ENCODE results near the gene BRCA1. TPM values are rescaled to one million over a fixed set of nuclear protein-coding genes. Genes with fewer than 3 reads are reported as not detected.
"Not testable (repeated sequence)": the region's sequence is repeated elsewhere in the genome, so short reads cannot be mapped to it uniquely, and the experiment has no call there.

BRCA1 gene
- 10 to 100 TPM in 1 of 4 donors, 1 to 10 TPM in 3; 4.3 to 10.9 (median 8.0) TPM for total RNA-seq
- polyA plus RNA-seq: 2.7 TPM
- long read RNA-seq, donor 1, full-length matches to known transcripts: 1 of 7 reads
- long read RNA-seq, donor 1, partial matches to known transcripts: 2 of 7 reads
- long read RNA-seq, donor 1, other reads (novel, unspliced or antisense): 4 of 7 reads
- long read RNA-seq, donor 2, partial matches to known transcripts: 1 of 3 reads
- long read RNA-seq, donor 2, other reads (novel, unspliced or antisense): 2 of 3 reads
- long read RNA-seq, donor 3, full-length matches to known transcripts: 7 of 16 reads
- long read RNA-seq, donor 3, partial matches to known transcripts: 4 of 16 reads
- long read RNA-seq, donor 3, other reads (novel, unspliced or antisense): 5 of 16 reads
- long read RNA-seq, donor 4, partial matches to known transcripts: 3 of 5 reads
- long read RNA-seq, donor 4, other reads (novel, unspliced or antisense): 2 of 5 reads

- DNase-seq (peak; percentile 91 to 96 (median 93)), ATAC-seq (peak; percentile 99 to 100)
- Histone ChIP-seq H3K27me3 (ENCODE audit: control insufficient read depth, insufficient read depth) (no peaks in the 10 kb centered on the region), H3K4me1 (ENCODE audit: control insufficient read depth, insufficient read depth, low read length) (no peaks in the 10 kb centered on the region), H3K27ac (ENCODE audit: low read length) (peak within 1 kb of the TSS; percentile 94), H3K4me3 (ENCODE audit: low read length) (peak within 1 kb of the TSS; percentile 78), H3K9me3 (ENCODE audit: control insufficient read depth, low read length) (no peaks in the 10 kb centered on the region)
- WGBS: 3% methylated on average over 38 of the region's 38 CpGs
- intact Hi-C loops (cut with DNase I): loop anchor here in 2 of 4 donors (10.0 kb wide), 1 partner anchor 101 kb away; the partner anchor contains the start of genes RND2 (in 2 of the 2) and VAT1 (in 2 of the 2)
Measured at GRCh38 chr17:43125133-43125966, at the start of gene BRCA1. TSS of gene BRCA1 (minus strand) at chr17:43125364. CDS start at chr17:43124096, 1,268 bp downstream.

DNA sequence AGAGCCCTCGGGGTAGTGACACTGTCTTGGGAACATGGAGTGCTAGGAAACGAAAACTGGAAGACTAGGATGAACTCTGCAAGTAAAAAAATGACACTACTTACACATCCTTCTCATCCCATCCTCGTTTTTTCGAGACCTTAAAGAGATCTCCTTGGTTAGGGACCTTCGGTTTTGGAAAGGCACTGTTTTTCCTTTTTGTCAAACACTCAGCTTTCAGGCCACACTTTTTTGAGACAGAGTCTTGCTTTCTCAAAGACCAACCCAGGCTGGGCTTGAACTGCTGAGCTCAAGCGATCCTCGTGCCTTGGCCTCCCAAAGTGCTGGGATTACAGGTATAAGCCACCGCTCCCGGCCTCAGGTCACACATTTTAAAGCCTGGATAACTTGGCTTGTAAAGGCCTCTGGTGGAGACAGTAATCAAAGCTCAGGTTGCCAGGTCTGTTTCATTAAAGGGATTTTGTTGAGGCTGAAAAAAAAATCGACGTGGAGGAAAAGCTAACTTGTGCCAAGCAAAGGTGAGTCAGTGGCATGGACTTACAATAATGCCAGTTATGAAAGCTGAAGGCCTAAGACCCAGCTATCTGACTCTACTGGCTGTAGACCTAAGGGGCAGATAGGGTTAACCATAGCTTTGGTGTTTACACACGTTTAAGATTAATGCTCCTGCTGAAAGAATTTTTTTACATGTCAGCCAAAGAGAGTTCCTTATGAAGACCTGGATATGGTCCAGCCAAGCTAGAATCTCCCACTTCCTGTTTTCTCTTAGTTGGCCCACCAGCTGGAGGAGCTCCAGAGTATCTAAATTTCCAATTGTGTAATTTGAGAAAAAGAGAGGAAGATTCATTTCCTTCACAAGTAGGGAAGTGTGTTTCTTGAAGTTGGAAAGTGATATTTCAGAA lies 46.7 kb upstream of the BRCA1 start:
- ATAC-seq: no peak
- Histone ChIP-seq H3K27ac (ENCODE audit: low read length) (peak overlapping the region; percentile 100), H3K4me1 (ENCODE audit: control insufficient read depth, insufficient read depth, low read length) (no peaks in the 10 kb centered on the region), H3K9me3 (ENCODE audit: control insufficient read depth, low read length) (no peaks in the 10 kb centered on the region), H3K4me3 (ENCODE audit: low read length) (peak overlapping the region; percentile 91), H3K27me3 (ENCODE audit: control insufficient read depth, insufficient read depth) (no peaks in the 10 kb centered on the region)
- intact Hi-C loops (cut with DNase I): loop anchor here in 1 of 4 donors (10.0 kb wide), 1 partner anchor 147 kb away; the partner anchor contains the start of genes RND2 and VAT1
- DNase-seq: peak in 2 of 3 donors; percentile 33 to 60
- WGBS: 9% methylated on average over 12 of the region's 12 CpGs

DNA sequence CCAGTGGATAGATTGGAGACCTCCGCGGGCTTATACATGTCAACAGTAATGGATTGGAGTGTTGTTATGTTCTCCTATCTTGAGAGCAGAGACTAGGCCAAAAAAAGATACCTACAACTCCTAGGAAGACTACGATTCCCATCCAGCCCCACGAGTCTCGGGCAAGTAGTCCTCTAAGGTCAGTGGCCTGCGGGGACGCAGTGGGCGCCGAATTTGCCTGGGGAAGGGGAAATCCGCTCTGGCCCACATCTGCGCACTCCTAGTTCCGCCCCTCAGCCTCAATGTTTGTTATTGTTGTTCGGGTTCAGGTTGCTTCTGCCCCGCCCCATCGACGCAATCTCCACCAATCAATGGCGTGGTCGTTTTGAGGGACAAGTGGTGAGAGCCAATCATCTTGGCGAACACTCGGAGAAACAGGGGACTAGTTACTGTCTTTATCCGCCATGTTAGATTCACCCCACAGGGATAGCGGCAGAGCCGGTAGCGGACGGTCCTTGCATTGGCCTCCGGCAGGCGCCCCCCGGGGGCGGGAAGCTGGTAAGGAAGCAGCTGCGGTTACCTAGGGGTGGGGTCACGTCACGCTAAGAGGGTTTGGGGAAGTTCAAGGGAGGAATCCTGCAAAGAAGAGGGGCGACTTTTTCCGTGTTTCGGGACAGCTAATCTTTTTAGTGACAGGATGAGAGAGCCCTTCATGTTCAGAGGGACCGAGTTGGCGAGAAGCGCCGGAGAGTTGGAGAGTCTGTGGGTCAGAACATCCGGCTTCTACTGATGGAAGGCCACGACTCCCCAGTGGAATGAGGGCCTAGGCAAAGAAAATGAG lies 45.8 kb upstream of the BRCA1 start, which contains the start of gene NBR1:
Gene NBR1 (plus strand): TSS at position 449 of the 820 bp plus-strand sequence. CDS start 4,586 bp downstream, outside the sequence.
- DNase-seq: peak; percentile 92 to 97 (median 96)
- Histone ChIP-seq H3K27ac (ENCODE audit: low read length) (peak within 1 kb of the TSS; percentile 100), H3K9me3 (ENCODE audit: control insufficient read depth, low read length) (no peaks in the 10 kb centered on the region), H3K27me3 (ENCODE audit: control insufficient read depth, insufficient read depth) (no peaks in the 10 kb centered on the region), H3K4me1 (ENCODE audit: control insufficient read depth, insufficient read depth, low read length) (no peaks in the 10 kb centered on the region), H3K4me3 (ENCODE audit: low read length) (peak within 1 kb of the TSS; percentile 91)
- WGBS: under 1% methylated on average over 41 of the region's 41 CpGs
- peak; percentile 94 to 95 for ATAC-seq
- intact Hi-C loops (cut with DNase I): loop anchor here in 1 of 4 donors (10.0 kb wide), 1 partner anchor 146 kb away; the partner anchor contains the start of genes RND2 and VAT1

DNA sequence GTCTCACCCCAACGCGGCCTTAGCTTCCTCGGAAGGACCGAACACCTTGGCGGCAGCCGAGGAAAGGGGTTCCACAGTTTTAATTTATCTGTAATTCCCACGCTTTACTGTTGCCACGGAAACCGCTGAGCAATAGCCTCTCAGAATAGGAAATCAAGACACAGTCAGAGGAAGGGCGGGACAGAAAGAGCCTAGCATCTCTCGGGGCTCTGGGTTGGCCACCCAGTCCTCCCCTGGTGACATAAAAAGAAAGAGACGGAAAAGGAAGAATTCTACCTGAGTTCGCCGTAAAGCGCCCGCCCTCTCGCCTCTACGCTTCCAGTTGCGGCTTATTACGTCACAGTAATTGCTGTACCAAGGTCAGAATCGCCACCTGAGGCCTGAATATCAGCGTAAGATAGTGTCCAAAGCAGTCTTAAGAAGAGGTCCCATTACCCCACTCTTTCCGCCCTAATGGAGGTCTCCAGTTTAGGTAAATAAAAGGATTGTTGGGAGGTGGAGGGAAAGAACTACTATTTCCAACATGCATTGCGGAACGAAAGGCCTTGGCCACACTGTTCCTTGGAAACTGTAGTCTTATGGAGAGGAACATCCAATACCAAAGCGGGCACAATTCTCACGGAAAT lies 45.1 kb upstream of the BRCA1 start:
- Histone ChIP-seq H3K4me3 (ENCODE audit: low read length) (peak overlapping the region; percentile 91), H3K4me1 (ENCODE audit: control insufficient read depth, insufficient read depth, low read length) (no peaks in the 10 kb centered on the region), H3K9me3 (ENCODE audit: control insufficient read depth, low read length) (no peaks in the 10 kb centered on the region), H3K27me3 (ENCODE audit: control insufficient read depth, insufficient read depth) (no peaks in the 10 kb centered on the region), H3K27ac (ENCODE audit: low read length) (peak overlapping the region; percentile 100)
- peak; percentile 94 to 95 for ATAC-seq
- WGBS: under 1% methylated on average over 27 of the region's 27 CpGs
- intact Hi-C loops (cut with DNase I): loop anchor here in 1 of 4 donors (10.0 kb wide), 1 partner anchor 145 kb away; the partner anchor contains the start of genes RND2 and VAT1
- DNase-seq: peak; percentile 88 to 95 (median 92)

- H3K4me1 ChIP-seq (ENCODE audit: control insufficient read depth, insufficient read depth, low read length): no peaks in the 10 kb centered on the region
- DNase-seq (peak; percentile 34 to 67 (median 65)), ATAC-seq (peak; percentile 42 to 57)
- WGBS: 1% methylated on average over 29 of the region's 29 CpGs
- no peaks in the 10 kb centered on the region for H3K27me3 ChIP-seq (ENCODE audit: control insufficient read depth, insufficient read depth)
- peak overlapping the region; percentile 100 for H3K27ac ChIP-seq (ENCODE audit: low read length)
- no peaks in the 10 kb centered on the region for H3K9me3 ChIP-seq (ENCODE audit: control insufficient read depth, low read length)
- peak overlapping the region; percentile 91 for H3K4me3 ChIP-seq (ENCODE audit: low read length)
- intact Hi-C loops (cut with DNase I): loop anchor here in 1 of 4 donors (10.0 kb wide), 1 partner anchor 145 kb away; the partner anchor contains the start of genes RND2 and VAT1
Measured at GRCh38 chr17:43169561-43170139, 44.5 kb upstream of the BRCA1 start.

GRCh38 chr17:43165971-43166370 lies 40.8 kb upstream of the BRCA1 start:
- DNase-seq; intact Hi-C loops (cut with DNase I): not testable (repeated sequence)

DNA sequence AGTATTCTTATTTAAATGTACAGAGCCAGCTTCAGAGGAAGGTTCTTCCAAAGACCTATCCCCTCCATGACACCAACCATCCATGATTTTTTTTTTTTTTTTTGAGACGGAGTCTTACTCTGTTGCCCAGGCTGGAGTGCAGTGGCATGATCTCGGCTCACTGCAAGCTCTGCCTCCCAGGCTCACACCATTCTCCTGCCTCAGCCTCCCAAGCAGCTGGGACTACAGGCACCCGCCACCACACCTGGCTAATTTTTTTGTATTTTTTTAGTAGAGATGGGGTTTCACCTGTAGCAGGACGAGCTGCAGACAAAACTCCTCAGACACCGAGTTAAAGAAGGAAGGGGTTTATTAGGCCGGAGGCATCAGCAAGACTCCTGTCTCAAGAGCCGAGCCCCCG lies 34.8 kb upstream of the BRCA1 start:
- DNase-seq; H3K27me3 ChIP-seq (ENCODE audit: control insufficient read depth, insufficient read depth); H3K4me3 ChIP-seq (ENCODE audit: low read length); H3K9me3 ChIP-seq (ENCODE audit: control insufficient read depth, low read length); ATAC-seq; H3K27ac ChIP-seq (ENCODE audit: low read length); H3K4me1 ChIP-seq (ENCODE audit: control insufficient read depth, insufficient read depth, low read length); intact Hi-C loops (cut with DNase I): not testable (repeated sequence)
- 97% methylated on average over 8 of the region's 8 CpGs for WGBS

More at GRCh38 chr17:43165971-43166370, 40.8 kb upstream of the BRCA1 start:
- not testable (repeated sequence) for H3K27ac ChIP-seq (ENCODE audit: low read length); H3K27me3 ChIP-seq (ENCODE audit: control insufficient read depth, insufficient read depth); ATAC-seq; H3K9me3 ChIP-seq (ENCODE audit: control insufficient read depth, low read length); H3K4me1 ChIP-seq (ENCODE audit: control insufficient read depth, insufficient read depth, low read length); H3K4me3 ChIP-seq (ENCODE audit: low read length)

GRCh38 chr17:43159232-43159631 lies 34.1 kb upstream of the BRCA1 start:
- H3K4me3 ChIP-seq (ENCODE audit: low read length); H3K4me1 ChIP-seq (ENCODE audit: control insufficient read depth, insufficient read depth, low read length); intact Hi-C loops (cut with DNase I); ATAC-seq; H3K27me3 ChIP-seq (ENCODE audit: control insufficient read depth, insufficient read depth); H3K9me3 ChIP-seq (ENCODE audit: control insufficient read depth, low read length); H3K27ac ChIP-seq (ENCODE audit: low read length); DNase-seq: not testable (repeated sequence)
- 81% methylated on average over 23 of the region's 25 CpGs for WGBS

DNA sequence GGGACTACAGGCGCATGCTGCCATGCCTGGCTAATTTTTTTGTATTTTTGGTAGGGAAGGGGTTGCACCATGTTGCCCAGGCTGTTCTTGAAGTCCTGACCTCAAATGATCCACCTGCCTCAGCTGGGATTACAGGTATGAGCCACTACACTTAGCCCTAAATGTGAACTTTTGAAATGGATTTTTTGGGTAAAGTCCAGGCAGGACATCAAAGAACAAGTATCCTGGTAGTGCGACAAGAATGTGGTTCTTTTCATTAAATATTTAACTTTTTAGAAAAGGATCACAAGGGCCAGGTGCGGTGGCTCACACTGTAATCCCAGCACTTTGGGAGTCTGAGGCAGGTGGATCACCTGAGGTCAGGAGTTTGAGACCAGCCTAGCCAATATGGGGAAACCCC lies 30.5 kb upstream of the BRCA1 start:
- no peak for ATAC-seq
- H3K27ac ChIP-seq (ENCODE audit: low read length): no peak overlapping the region
- 96% methylated on average over 3 of the region's 3 CpGs for WGBS
- no peak for DNase-seq
- H3K4me1 ChIP-seq (ENCODE audit: control insufficient read depth, insufficient read depth, low read length): no peaks in the 10 kb centered on the region
- intact Hi-C loops (cut with DNase I): no loop called here
- H3K27me3 ChIP-seq (ENCODE audit: control insufficient read depth, insufficient read depth): no peaks in the 10 kb centered on the region
- H3K9me3 ChIP-seq (ENCODE audit: control insufficient read depth, low read length): no peaks in the 10 kb centered on the region
- H3K4me3 ChIP-seq (ENCODE audit: low read length): no peak overlapping the region
